ENCODE measurements around the gene XYLT1.

The XYLT1 gene

GRCh38 chr16:17225541-17225940, 245.2 kb downstream of the XYLT1 start:
- no peak overlapping the region for H2AK5ac ChIP-seq (ENCODE audit: low read length, severe bottlenecking)
- no peak overlapping the region for H4K91ac ChIP-seq (ENCODE audit: low read length)
- H3K4me1 ChIP-seq (ENCODE audit: control insufficient read depth, insufficient read depth, low read depth, low read length), result no peaks in the 10 kb centered on the region
- 73% methylated on average over 2 of the region's 7 CpGs for WGBS
- peak overlapping the region in 1 of 2 experiments; percentile 56 for H3K4me3 ChIP-seq (ENCODE audit: insufficient read depth in 1 of 2, low read depth in 1 of 2, low read length in 2 of 2)
- no peak for DNase-seq
- no peak overlapping the region for H3K23ac ChIP-seq (ENCODE audit: low read length in 2 of 2)
- H2BK12ac ChIP-seq (ENCODE audit: low read length in 2 of 2), result no peak overlapping the region
- no peak overlapping the region for H2BK120ac ChIP-seq (ENCODE audit: low read depth, low read length)
- no peak overlapping the region for H3K27ac ChIP-seq (ENCODE audit: low read length, poor library complexity, severe bottlenecking)
- H3K14ac ChIP-seq (ENCODE audit: low read length in 2 of 2), result no peak overlapping the region
- no peak overlapping the region for H2BK5ac ChIP-seq (ENCODE audit: low read depth, low read length, poor library complexity, severe bottlenecking)
- peaks cover 4% of the 10 kb centered on the region for H3K9me3 ChIP-seq (ENCODE audit: control insufficient read depth, low read length)
- H2BK15ac ChIP-seq (ENCODE audit: low read depth, poor library complexity, severe bottlenecking), result no peak overlapping the region
- no peak overlapping the region for H3K4ac ChIP-seq (ENCODE audit: low read depth in 1 of 2, low read length in 2 of 2)
- H3K79me1 ChIP-seq (replicated peaks; ENCODE audit: low read length, poor library complexity, severe bottlenecking), result no peaks in the 10 kb centered on the region
- H3K4me2 ChIP-seq (ENCODE audit: low read length, poor library complexity, severe bottlenecking), result no peak overlapping the region
- H3K9ac ChIP-seq (ENCODE audit: low read length), result peak overlapping the region; percentile 3
- no peak overlapping the region for H3K18ac ChIP-seq (ENCODE audit: low read depth in 1 of 2, low read length in 2 of 2)
- no peak overlapping the region for H2AFZ ChIP-seq (ENCODE audit: low read depth, low read length)
- H3K27me3 ChIP-seq (ENCODE audit: control insufficient read depth in 1 of 2, insufficient read depth in 1 of 2, low read length in 2 of 2), result no peaks in the 10 kb centered on the region
- peaks cover 0 to 19% of the 10 kb centered on the region in 2 experiments for H3K36me3 ChIP-seq (ENCODE audit: control insufficient read depth in 1 of 2, insufficient read depth in 2 of 2, low read depth in 1 of 2, low read length in 2 of 2)
- H4K8ac ChIP-seq (ENCODE audit: low read length), result no peak overlapping the region

- Histone ChIP-seq H2BK5ac (ENCODE audit: low read depth, low read length, poor library complexity, severe bottlenecking) (no peak overlapping the region), H3K9ac (ENCODE audit: low read length) (peak overlapping the region; percentile 3), H4K8ac (ENCODE audit: low read length) (no peak overlapping the region), H3K36me3 (ENCODE audit: control insufficient read depth in 1 of 2, insufficient read depth in 2 of 2, low read depth in 1 of 2, low read length in 2 of 2) (peaks cover 0 to 19% of the 10 kb centered on the region in 2 experiments), H2BK15ac (ENCODE audit: low read depth, poor library complexity, severe bottlenecking) (no peak overlapping the region), H3K27me3 (ENCODE audit: control insufficient read depth in 1 of 2, insufficient read depth in 1 of 2, low read length in 2 of 2) (no peaks in the 10 kb centered on the region), H3K79me1 (replicated peaks; ENCODE audit: low read length, poor library complexity, severe bottlenecking) (no peaks in the 10 kb centered on the region), H3K4me3 (ENCODE audit: insufficient read depth in 1 of 2, low read depth in 1 of 2, low read length in 2 of 2) (no peak overlapping the region), H3K18ac (ENCODE audit: low read depth in 1 of 2, low read length in 2 of 2) (no peak overlapping the region), H3K4me2 (ENCODE audit: low read length, poor library complexity, severe bottlenecking) (no peak overlapping the region), H2BK120ac (ENCODE audit: low read depth, low read length) (no peak overlapping the region), H2AFZ (ENCODE audit: low read depth, low read length) (no peak overlapping the region), H2AK5ac (ENCODE audit: low read length, severe bottlenecking) (no peak overlapping the region), H3K23ac (ENCODE audit: low read length in 2 of 2) (no peak overlapping the region), H2BK12ac (ENCODE audit: low read length in 2 of 2) (no peak overlapping the region), H3K14ac (ENCODE audit: low read length in 2 of 2) (no peak overlapping the region), H3K4ac (ENCODE audit: low read depth in 1 of 2, low read length in 2 of 2) (no peak overlapping the region), H3K9me3 (ENCODE audit: control insufficient read depth, low read length) (peaks cover 4% of the 10 kb centered on the region), H3K4me1 (ENCODE audit: control insufficient read depth, insufficient read depth, low read depth, low read length) (no peaks in the 10 kb centered on the region), H3K27ac (ENCODE audit: low read length, poor library complexity, severe bottlenecking) (no peak overlapping the region), H4K91ac (ENCODE audit: low read length) (no peak overlapping the region)
- 64% methylated on average over 4 of the region's 4 CpGs for WGBS
- no peak for DNase-seq
Measured at GRCh38 chr16:17224879-17225281, 245.9 kb downstream of the XYLT1 start.

- Histone ChIP-seq H3K27me3 (ENCODE audit: control insufficient read depth in 1 of 2, insufficient read depth in 1 of 2, low read length in 2 of 2) (no peaks in the 10 kb centered on the region), H4K91ac (ENCODE audit: low read length) (no peak overlapping the region), H3K79me1 (replicated peaks; ENCODE audit: low read length, poor library complexity, severe bottlenecking) (no peaks in the 10 kb centered on the region), H3K27ac (ENCODE audit: low read length, poor library complexity, severe bottlenecking) (no peak overlapping the region), H3K4ac (ENCODE audit: low read depth in 1 of 2, low read length in 2 of 2) (no peak overlapping the region), H3K9me3 (ENCODE audit: control insufficient read depth, low read length) (peaks cover 4% of the 10 kb centered on the region), H3K18ac (ENCODE audit: low read depth in 1 of 2, low read length in 2 of 2) (no peak overlapping the region), H2BK12ac (ENCODE audit: low read length in 2 of 2) (no peak overlapping the region), H2BK5ac (ENCODE audit: low read depth, low read length, poor library complexity, severe bottlenecking) (no peak overlapping the region), H2BK15ac (ENCODE audit: low read depth, poor library complexity, severe bottlenecking) (no peak overlapping the region), H3K9ac (ENCODE audit: low read length) (no peak overlapping the region), H3K4me3 (ENCODE audit: insufficient read depth in 1 of 2, low read depth in 1 of 2, low read length in 2 of 2) (no peak overlapping the region), H3K4me1 (ENCODE audit: control insufficient read depth, insufficient read depth, low read depth, low read length) (no peaks in the 10 kb centered on the region), H2AFZ (ENCODE audit: low read depth, low read length) (no peak overlapping the region), H3K4me2 (ENCODE audit: low read length, poor library complexity, severe bottlenecking) (no peak overlapping the region), H2BK120ac (ENCODE audit: low read depth, low read length) (no peak overlapping the region), H2AK5ac (ENCODE audit: low read length, severe bottlenecking) (no peak overlapping the region), H4K8ac (ENCODE audit: low read length) (no peak overlapping the region), H3K14ac (ENCODE audit: low read length in 2 of 2) (no peak overlapping the region), H3K23ac (ENCODE audit: low read length in 2 of 2) (no peak overlapping the region), H3K36me3 (ENCODE audit: control insufficient read depth in 1 of 2, insufficient read depth in 2 of 2, low read depth in 1 of 2, low read length in 2 of 2) (peaks cover 0 to 19% of the 10 kb centered on the region in 2 experiments)
- WGBS, result 73% methylated on average over 5 of the region's 5 CpGs
- DNase-seq, result no peak
Measured at GRCh38 chr16:17224350-17224749, 246.4 kb downstream of the XYLT1 start.

GRCh38 chr16:17223576-17223975, 247.2 kb downstream of the XYLT1 start:
- Histone ChIP-seq H2AFZ (ENCODE audit: low read depth, low read length) (no peak overlapping the region), H3K9me3 (ENCODE audit: control insufficient read depth, low read length) (peaks cover 4% of the 10 kb centered on the region), H3K9ac (ENCODE audit: low read length) (no peak overlapping the region), H3K79me1 (replicated peaks; ENCODE audit: low read length, poor library complexity, severe bottlenecking) (no peaks in the 10 kb centered on the region), H2AK5ac (ENCODE audit: low read length, severe bottlenecking) (no peak overlapping the region), H3K27me3 (ENCODE audit: control insufficient read depth in 1 of 2, insufficient read depth in 1 of 2, low read length in 2 of 2) (no peaks in the 10 kb centered on the region), H3K14ac (ENCODE audit: low read length in 2 of 2) (no peak overlapping the region), H4K91ac (ENCODE audit: low read length) (no peak overlapping the region), H3K4me3 (ENCODE audit: insufficient read depth in 1 of 2, low read depth in 1 of 2, low read length in 2 of 2) (no peak overlapping the region), H3K4me1 (ENCODE audit: control insufficient read depth, insufficient read depth, low read depth, low read length) (no peaks in the 10 kb centered on the region), H2BK5ac (ENCODE audit: low read depth, low read length, poor library complexity, severe bottlenecking) (no peak overlapping the region), H2BK120ac (ENCODE audit: low read depth, low read length) (no peak overlapping the region), H3K18ac (ENCODE audit: low read depth in 1 of 2, low read length in 2 of 2) (no peak overlapping the region), H2BK15ac (ENCODE audit: low read depth, poor library complexity, severe bottlenecking) (no peak overlapping the region), H2BK12ac (ENCODE audit: low read length in 2 of 2) (no peak overlapping the region), H4K8ac (ENCODE audit: low read length) (no peak overlapping the region), H3K4ac (ENCODE audit: low read depth in 1 of 2, low read length in 2 of 2) (no peak overlapping the region), H3K36me3 (ENCODE audit: control insufficient read depth in 1 of 2, insufficient read depth in 2 of 2, low read depth in 1 of 2, low read length in 2 of 2) (peaks cover 0 to 19% of the 10 kb centered on the region in 2 experiments), H3K27ac (ENCODE audit: low read length, poor library complexity, severe bottlenecking) (no peak overlapping the region), H3K23ac (ENCODE audit: low read length in 2 of 2) (no peak overlapping the region), H3K4me2 (ENCODE audit: low read length, poor library complexity, severe bottlenecking) (no peak overlapping the region)
- no peak for DNase-seq
- WGBS, result 91% methylated on average over 3 of the region's 3 CpGs

All from mesenchymal stem cell (in vitro differentiated cells and primary cell).